ENCODE results near the gene SLA2. TPM values are rescaled to one million over a fixed set of nuclear protein-coding genes. Genes with fewer than 3 reads are reported as not detected.
A peak's percentile ranks its signal among the peaks of the same experiment; 100 is the strongest.

SLA2 gene
- total and polyA plus RNA-seq, 2 of the 8 experiments (the other 6 are each of a cell fraction or from before 2014, with no cell fraction given), result 0.18 TPM; not detected in 1

GRCh38 chr20:36584018-36584481, 61.9 kb downstream of the SLA2 start:
- peaks cover 3 to 17% (median 11%) of the 10 kb centered on the region in 4 experiments; a peak in 6 of 7 replicates for H3K4me1 ChIP-seq (replicated peaks in 1 of 4; ENCODE audit: control insufficient read depth in 3 of 4, insufficient read depth in 4 of 4, low read length in 3 of 4)
- H3K4ac ChIP-seq (replicated peaks; ENCODE audit: insufficient read length, low read depth, low read length), result peak overlapping the region; percentile 81
- H4K5ac ChIP-seq (ENCODE audit: insufficient read length, low read depth, low read length), result no peak overlapping the region
- peak overlapping the region; percentile 1; the same call in 1 of the 2 replicates for H3K18ac ChIP-seq (ENCODE audit: extremely low read depth, low read length)
- no peak overlapping the region for H2BK120ac ChIP-seq (replicated peaks; ENCODE audit: low read depth, low read length)
- no peak overlapping the region for H3K4me3 ChIP-seq (ENCODE audit: extremely low read depth in 1 of 4, insufficient read depth in 2 of 4, low read depth in 3 of 4, low read length in 4 of 4)
- H4K20me1 ChIP-seq (replicated peaks in 1 of 2; ENCODE audit: control insufficient read depth in 1 of 2, insufficient read depth in 2 of 2, low read length in 2 of 2), result no peaks in the 10 kb centered on the region
- H4K91ac ChIP-seq (replicated peaks; ENCODE audit: insufficient read length, low read length), result peak overlapping the region; percentile 83
- H2BK12ac ChIP-seq (ENCODE audit: low read depth, low read length), result peak overlapping the region; percentile 27; the same call in 1 of the 2 replicates
- no peak overlapping the region for H3K56ac ChIP-seq (replicated peaks; ENCODE audit: insufficient read length, low read depth, low read length)
- H2BK5ac ChIP-seq (ENCODE audit: low read depth, low read length), result no peak overlapping the region; the same call in 1 of the 2 replicates
- no peak overlapping the region for H3K14ac ChIP-seq (ENCODE audit: insufficient read length)
- H3K4me2 ChIP-seq (ENCODE audit: insufficient read depth in 1 of 2, low read depth in 2 of 2, low read length in 2 of 2), result peak overlapping the region in 1 of 2 experiments; percentile 19; a peak in 1 of 4 replicates
- no peak overlapping the region for H4K8ac ChIP-seq (ENCODE audit: extremely low read depth, insufficient read depth, low read length)
- peak overlapping the region; percentile 58; the same call in 1 of the 2 replicates for H2AK5ac ChIP-seq (ENCODE audit: low read depth, low read length)
- H3K79me1 ChIP-seq (ENCODE audit: low read depth, low read length), result peaks cover 5% of the 10 kb centered on the region
- no peaks in the 10 kb centered on the region for H3K23me2 ChIP-seq (ENCODE audit: low read depth, low read length)
- H3K9ac ChIP-seq (replicated peaks in 1 of 4; ENCODE audit: extremely low read depth in 1 of 4, low read depth in 3 of 4, low read length in 3 of 4), result no peak overlapping the region
- peaks cover 4 to 51% (median 27%) of the 10 kb centered on the region in 4 experiments for H3K36me3 ChIP-seq (ENCODE audit: control insufficient read depth in 2 of 4, insufficient read depth in 4 of 4, low read length in 3 of 4)
- no peak overlapping the region for H2BK20ac ChIP-seq (ENCODE audit: low read length)
- peaks cover 0 to 13% of the 10 kb centered on the region in 2 experiments; a peak in 1 of 4 replicates for H3K79me2 ChIP-seq (ENCODE audit: control insufficient read depth in 1 of 2, insufficient read depth in 2 of 2, low read length in 2 of 2)
- WGBS, 2 experiments (ENCODE audit: extremely low coverage in 1 of 2, insufficient coverage in 1 of 2, insufficient read length in 1 of 2, insufficient replicate concordance in 2 of 2, low coverage in 1 of 2, low lambda C conversion rate in 2 of 2, missing lambda C conversion rate in 1 of 2), result 100% methylated on average over 2 of the region's 2 CpGs; no CpG with 5 or more reads in 1 of the 2 experiments
- H3K9me3 ChIP-seq (ENCODE audit: insufficient read depth in 2 of 2, low read depth in 1 of 2, low read length in 1 of 2), result peaks cover 6 to 7% of the 10 kb centered on the region in 2 experiments; a peak in 2 of 4 replicates
- no peaks in the 10 kb centered on the region for H3K27me3 ChIP-seq (replicated peaks in 1 of 4; ENCODE audit: control insufficient read depth in 3 of 4, extremely low read depth in 1 of 4, insufficient read depth in 3 of 4, low read length in 3 of 4)
- H2AFZ ChIP-seq (ENCODE audit: low read length), result no peak overlapping the region
- H3K23ac ChIP-seq (ENCODE audit: insufficient read length), result no peak overlapping the region
- DNase-seq (ENCODE audit: low read depth in 1 of 2, low spot score in 2 of 2), result no peak
- no peak for FAIRE-seq
- H2BK15ac ChIP-seq (ENCODE audit: low read length), result no peak overlapping the region
- CTCF ChIA-PET (ENCODE audit: partially characterized antibody), result interaction anchor here (0.7 to 14.2 kb wide), 13 partner anchors 11 to 49 kb away, joined by 3 to 202 read pairs (median 4); partner anchors contain the start of genes RAB5IF and TGIF2
- H3K27ac ChIP-seq (ENCODE audit: low read depth, low read length), result no peak overlapping the region
- POLR2A ChIA-PET (ENCODE audit: partially characterized antibody), result interaction anchor here (0.6 to 26.6 kb wide), 6 partner anchors 11 to 127 kb away, joined by 3 to 388 read pairs (median 33); partner anchors contain the start of genes RAB5IF and TGIF2
- TF ChIP-seq EZH2 (IDR thresholded peaks at IDR 0.05; ENCODE audit: low read depth, low read length, severe bottlenecking), result no peak
- no peak for TF ChIP-seq HDAC2 (IDR thresholded peaks at IDR 0.05; ENCODE audit: borderline replicate concordance in 1 of 2, low read depth in 2 of 2, low read length in 2 of 2)
- TF ChIP-seq, protein P1, sequence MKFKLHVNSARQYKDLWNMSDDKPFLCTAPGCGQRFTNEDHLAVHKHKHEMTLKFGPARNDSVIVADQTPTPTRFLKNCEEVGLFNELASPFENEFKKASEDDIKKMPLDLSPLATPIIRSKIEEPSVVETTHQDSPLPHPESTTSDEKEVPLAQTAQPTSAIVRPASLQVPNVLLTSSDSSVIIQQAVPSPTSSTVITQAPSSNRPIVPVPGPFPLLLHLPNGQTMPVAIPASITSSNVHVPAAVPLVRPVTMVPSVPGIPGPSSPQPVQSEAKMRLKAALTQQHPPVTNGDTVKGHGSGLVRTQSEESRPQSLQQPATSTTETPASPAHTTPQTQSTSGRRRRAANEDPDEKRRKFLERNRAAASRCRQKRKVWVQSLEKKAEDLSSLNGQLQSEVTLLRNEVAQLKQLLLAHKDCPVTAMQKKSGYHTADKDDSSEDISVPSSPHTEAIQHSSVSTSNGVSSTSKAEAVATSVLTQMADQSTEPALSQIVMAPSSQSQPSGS (IDR thresholded peaks at IDR 0.05; ENCODE audit: low read length), result no peak
- no peak for TF ChIP-seq SP1 (IDR thresholded peaks at IDR 0.05; ENCODE audit: low read depth, low read length)
- TF ChIP-seq HDAC6 (IDR thresholded peaks at IDR 0.05; ENCODE audit: low read depth, low read length), result no peak
- TF ChIP-seq CHD1 (IDR thresholded peaks at IDR 0.05; ENCODE audit: low read depth, low read length), result no peak
- TF ChIP-seq SUZ12 (IDR thresholded peaks at IDR 0.05; ENCODE audit: low read length), result no peak
- TF ChIP-seq, protein P2, sequence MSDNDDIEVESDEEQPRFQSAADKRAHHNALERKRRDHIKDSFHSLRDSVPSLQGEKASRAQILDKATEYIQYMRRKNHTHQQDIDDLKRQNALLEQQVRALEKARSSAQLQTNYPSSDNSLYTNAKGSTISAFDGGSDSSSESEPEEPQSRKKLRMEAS (IDR thresholded peaks at IDR 0.05), result no peak
- TF ChIP-seq EP300 (IDR thresholded peaks at IDR 0.05; ENCODE audit: borderline replicate concordance in 1 of 2, low read depth in 2 of 2, low read length in 2 of 2), result no peak
- TF ChIP-seq ASH2L (IDR thresholded peaks at IDR 0.05; ENCODE audit: low read length), result no peak
